Right renal pelvis (tissue), 4 donors: ENCODE results near the gene ZFP91. TPM values are rescaled to one million over a fixed set of nuclear protein-coding genes. Genes with fewer than 3 reads are reported as not detected.

ENCODE experiments used
- DNase-seq, 4 donors: peaks; one replicate each; pipeline ENCODE4 v3.0.0-alpha.2; 2013; ENCODE audit warnings: low read depth in 4 of 4, low spot score in 3 of 4, missing footprints in 1 of 4
- polyA plus RNA-seq, 4 donors: library from polyadenylated mRNA; unstranded; fragments of 120-200 nt; gene quantifications; one replicate each; pipeline ENCODE4 v1.2.1, GENCODE V29; 2013; ENCODE audit not compliant: insufficient read length in 4 of 4

The ZFP91 gene
- polyA plus RNA-seq, 4 donors, result 55.3 to 72.5 (median 69.5) TPM

- peak in 3 of 4 donors; percentile 3 to 36 (median 24) for DNase-seq
Measured at GRCh38 chr11:58625826-58626460, 47.1 kb downstream of the ZFP91 start.

GRCh38 chr11:58626934-58627483 lies 48.1 kb downstream of the ZFP91 start:
- no peak for DNase-seq

GRCh38 chr11:58628446-58628845 lies 49.6 kb downstream of the ZFP91 start:
- no peak for DNase-seq

GRCh38 chr11:58629857-58630256 lies 51.0 kb downstream of the ZFP91 start:
- no peak for DNase-seq

- no peak for DNase-seq
Measured at GRCh38 chr11:58631378-58631777, 52.5 kb downstream of the ZFP91 start.

GRCh38 chr11:58632510-58632909 lies 53.6 kb downstream of the ZFP91 start:
- DNase-seq, result no peak

DNA sequence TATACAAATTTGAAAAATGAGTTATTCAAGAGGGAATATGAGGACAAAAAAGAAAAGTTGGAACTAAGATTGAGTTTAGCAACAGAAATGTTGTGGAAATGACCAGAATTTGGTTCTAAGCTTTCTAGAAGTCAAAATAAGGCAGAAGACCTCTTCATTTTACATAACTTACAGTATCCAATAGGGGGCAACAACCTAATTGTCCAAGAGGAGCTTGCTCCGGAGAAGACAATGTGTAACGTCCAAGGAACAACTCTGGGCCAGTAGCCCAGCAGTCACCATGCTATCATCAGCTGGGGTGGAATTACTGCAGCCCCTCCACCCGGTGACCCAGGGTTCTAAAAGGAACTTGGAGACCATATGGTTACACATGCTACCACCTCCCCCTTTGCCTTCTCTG lies 57.7 kb downstream of the ZFP91 start:
- no peak for DNase-seq

GRCh38 chr11:58637371-58637770 lies 58.5 kb downstream of the ZFP91 start:
- no peak for DNase-seq

GRCh38 chr11:58639103-58639502 lies 60.2 kb downstream of the ZFP91 start:
- DNase-seq, result no peak

GRCh38 chr11:58639669-58640068 lies 60.8 kb downstream of the ZFP91 start:
- no peak for DNase-seq

- DNase-seq, result no peak
Measured at GRCh38 chr11:58640386-58641023, 61.6 kb downstream of the ZFP91 start.

- no peak for DNase-seq
Measured at GRCh38 chr11:58641341-58641740, 62.5 kb downstream of the ZFP91 start.

GRCh38 chr11:58641803-58642581 lies 63.1 kb downstream of the ZFP91 start:
- DNase-seq, result no peak

DNA sequence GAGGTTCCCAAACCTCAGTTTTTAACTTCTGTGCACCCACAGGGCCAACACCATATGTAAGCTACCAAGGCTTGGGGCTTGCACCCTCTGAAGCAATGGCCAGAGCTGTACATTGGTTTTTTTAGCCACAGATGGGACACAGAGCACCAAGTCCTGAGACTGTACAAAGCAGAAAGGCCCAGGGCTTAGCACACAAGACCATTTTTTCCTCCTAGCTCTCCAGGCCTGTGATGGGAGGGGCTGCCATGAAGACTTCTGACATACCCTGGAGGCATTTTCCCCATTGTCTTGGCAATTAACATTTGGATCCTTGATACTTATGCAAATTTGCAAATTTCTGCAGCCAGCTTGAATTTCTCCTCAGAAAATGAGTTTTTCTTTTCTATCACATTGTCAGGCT lies 67.0 kb downstream of the ZFP91 start:
- no peak for DNase-seq

GRCh38 chr11:58647141-58647699 lies 68.4 kb downstream of the ZFP91 start:
- DNase-seq, result no peak

DNA sequence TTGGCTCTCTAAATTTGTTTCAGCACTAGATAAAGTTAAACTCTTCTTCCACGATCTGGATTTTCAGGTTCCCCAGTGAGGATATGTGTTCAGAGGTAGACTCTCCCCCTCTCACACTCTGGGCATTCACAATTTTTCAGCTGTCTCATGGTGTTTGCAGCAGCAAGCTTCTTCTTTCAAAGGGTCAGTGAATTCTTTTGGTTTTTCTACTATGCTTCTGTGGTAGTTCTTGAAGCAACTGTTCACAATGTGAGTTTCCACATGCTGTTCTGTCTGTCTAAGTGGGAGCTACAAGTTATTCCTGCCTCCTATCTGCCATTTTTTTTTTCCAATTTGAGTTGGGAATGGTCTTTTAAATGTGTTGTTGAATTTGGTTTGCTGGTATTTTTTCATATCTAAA lies 69.0 kb downstream of the ZFP91 start:
- DNase-seq, result no peak

GRCh38 chr11:58649623-58650022 lies 70.8 kb downstream of the ZFP91 start:
- no peak for DNase-seq

GRCh38 chr11:58650496-58650895 lies 71.6 kb downstream of the ZFP91 start:
- no peak for DNase-seq

DNA sequence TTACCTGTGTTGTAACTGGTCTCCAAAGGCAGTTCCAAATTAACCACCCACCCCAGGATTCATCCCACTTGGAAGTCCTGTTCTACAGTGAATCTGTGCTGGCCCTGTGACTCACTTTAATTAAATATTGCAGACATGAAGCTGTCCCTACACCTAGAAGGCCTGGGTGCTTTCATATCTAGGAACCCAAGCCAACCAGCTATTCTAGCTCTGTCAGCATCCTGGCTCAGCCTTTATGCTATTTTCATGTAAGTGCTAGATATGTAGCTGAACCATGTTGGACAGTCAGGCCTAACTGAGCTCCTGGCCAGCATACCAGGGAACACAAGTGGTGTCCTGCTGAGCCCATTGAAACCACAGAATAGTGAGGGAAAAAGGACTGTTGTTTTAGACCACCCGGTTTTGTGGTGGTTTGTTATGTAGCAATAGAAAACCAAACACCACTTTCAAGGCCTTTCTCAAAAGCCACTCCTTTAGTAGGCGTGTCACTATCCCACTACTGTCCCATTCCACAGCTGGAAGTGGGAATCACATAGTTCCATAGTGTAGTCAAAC lies 73.9 kb downstream of the ZFP91 start:
- no peak for DNase-seq

GRCh38 chr11:58654079-58654907 lies 75.4 kb downstream of the ZFP91 start:
- DNase-seq, result peak; percentile 38 to 53 (median 48)
